HEK293T (cell line): ENCODE data around the gene GULP1.

Source experiments
- ARNT ChIP-seq: fragments of 450-650 bp; IDR thresholded peaks from 2 replicates; pipeline ENCODE4 v1.6.1; 2017; ENCODE audit warnings: mild to moderate bottlenecking
- BHLHE40 ChIP-seq: fragments of 450-650 bp; IDR thresholded peaks from 2 replicates; pipeline ENCODE4 v1.6.1; 2016; ENCODE audit warnings: mild to moderate bottlenecking, moderate library complexity, borderline replicate concordance
- ELF4 ChIP-seq: fragments of 450-650 bp; IDR thresholded peaks from 2 replicates; pipeline ENCODE4 v1.6.1; 2017; ENCODE audit warnings: antibody characterized with exemption
- FOXA1 ChIP-seq: fragments of 450-650 bp; IDR thresholded peaks from 2 replicates; pipeline ENCODE4 v1.6.1; 2016; ENCODE audit warnings: mild to moderate bottlenecking
- FOXM1 ChIP-seq: fragments of 450-650 bp; IDR thresholded peaks from 2 replicates; pipeline ENCODE4 v1.6.1; 2017; ENCODE audit warnings: mild to moderate bottlenecking, borderline replicate concordance
- HDGF ChIP-seq: fragments of 450-650 bp; IDR thresholded peaks from 2 replicates; pipeline ENCODE4 v1.6.1; 2017; ENCODE audit warnings: antibody characterized with exemption, borderline replicate concordance
- L3MBTL2 ChIP-seq: fragments of 450-650 bp; conservative IDR thresholded peaks from 2 replicates; pipeline ENCODE4 v1.6.1; 2016; ENCODE audit warnings: mild to moderate bottlenecking
- SP1 ChIP-seq: fragments of 450-650 bp; IDR thresholded peaks from 2 replicates; pipeline ENCODE4 v1.6.1; 2017
- SUZ12 ChIP-seq: fragments of 450-650 bp; IDR thresholded peaks from 2 replicates; pipeline ENCODE4 v1.6.1; 2016; ENCODE audit warnings: mild to moderate bottlenecking
- TARDBP ChIP-seq: fragments of 450-650 bp; IDR thresholded peaks from 2 replicates; pipeline ENCODE4 v1.6.1; 2016

DNA sequence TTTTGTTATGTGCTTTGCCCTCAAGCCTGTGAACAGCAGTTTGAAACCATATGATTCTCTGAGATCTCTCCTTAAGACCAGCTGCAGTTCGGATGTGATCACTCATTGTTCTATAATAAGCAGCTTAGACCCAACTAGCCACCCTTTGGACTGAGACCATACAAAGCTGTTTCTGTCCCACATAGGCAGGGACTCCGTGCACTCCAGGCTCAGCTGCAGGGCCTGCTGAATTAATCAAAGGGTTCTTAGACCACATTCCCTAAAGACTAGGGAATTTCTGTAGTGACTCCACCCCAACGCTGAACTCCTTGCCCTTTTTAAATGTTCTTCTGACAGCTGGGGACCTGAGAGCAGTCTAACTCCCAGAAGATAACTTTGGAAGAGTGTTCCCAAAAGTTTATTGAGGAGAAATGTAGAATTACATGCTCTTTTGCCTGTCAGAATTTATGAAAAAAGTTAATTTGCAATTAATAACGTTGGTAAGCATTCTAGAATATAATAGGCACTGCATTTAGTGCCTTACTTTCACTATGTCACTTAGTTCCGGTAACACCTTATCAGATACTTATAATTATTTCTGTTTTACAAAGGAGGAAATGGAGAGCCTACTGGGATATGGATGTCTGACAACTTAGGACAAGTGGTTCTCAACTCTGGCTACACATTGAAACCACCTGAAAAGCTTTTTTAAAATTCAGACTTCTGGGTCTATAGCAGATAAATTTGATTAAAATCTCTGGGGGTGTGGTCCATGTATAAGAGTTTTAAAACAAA lies 42.3 kb downstream of the GULP1 start:
- no peak for TF ChIP-seq BHLHE40
- TF ChIP-seq SP1, result no peak
- TF ChIP-seq TARDBP, result no peak
- no peak for TF ChIP-seq ARNT
- TF ChIP-seq SUZ12, result no peak
- TF ChIP-seq ELF4, result no peak
- TF ChIP-seq FOXM1, result no peak
- no peak for TF ChIP-seq HDGF
- no peak for TF ChIP-seq L3MBTL2
- TF ChIP-seq FOXA1, result no peak
